Muscle layer of colon (tissue), 2 donors: ENCODE measurements around the gene SHC1.
"Not testable (repeated sequence)": the region's sequence is repeated elsewhere in the genome, so short reads cannot be mapped to it uniquely, and the experiment has no call there.

Experiments
- H3K27ac ChIP-seq: one replicate; pipeline ENCODE4 v1.7.0; 2013; ENCODE audit warnings: low read depth, mild to moderate bottlenecking, low read length, moderate library complexity
- H3K27me3 ChIP-seq, 2 donors: one replicate each; pipeline ENCODE4 v1.7.0; 2013; ENCODE audit warnings: low read length in 2 of 2, mild to moderate bottlenecking in 2 of 2; ENCODE audit not compliant: insufficient read depth in 2 of 2, control insufficient read depth in 1 of 2
- H3K36me3 ChIP-seq: one replicate; pipeline ENCODE4 v1.7.0; 2013; ENCODE audit warnings: mild to moderate bottlenecking, low read length; ENCODE audit not compliant: insufficient read depth
- H3K4me1 ChIP-seq: one replicate; pipeline ENCODE4 v1.7.0; 2013; ENCODE audit warnings: mild to moderate bottlenecking, low read length; ENCODE audit not compliant: insufficient read depth
- H3K4me3 ChIP-seq, 2 donors: one replicate each; pipeline ENCODE4 v1.7.0; 2013; ENCODE audit warnings: low read length in 2 of 2, low read depth in 1 of 2, mild to moderate bottlenecking in 1 of 2, moderate library complexity in 1 of 2
- H3K9ac ChIP-seq: one replicate; pipeline ENCODE4 v1.7.0; 2013; ENCODE audit warnings: low read length
- H3K9me3 ChIP-seq: one replicate; pipeline ENCODE4 v1.7.0; 2013; ENCODE audit warnings: mild to moderate bottlenecking, low read length
- donor health status: abdominal sarcoma.
- donor health status: Adenocarcinoma of cecum.

The SHC1 gene

DNA sequence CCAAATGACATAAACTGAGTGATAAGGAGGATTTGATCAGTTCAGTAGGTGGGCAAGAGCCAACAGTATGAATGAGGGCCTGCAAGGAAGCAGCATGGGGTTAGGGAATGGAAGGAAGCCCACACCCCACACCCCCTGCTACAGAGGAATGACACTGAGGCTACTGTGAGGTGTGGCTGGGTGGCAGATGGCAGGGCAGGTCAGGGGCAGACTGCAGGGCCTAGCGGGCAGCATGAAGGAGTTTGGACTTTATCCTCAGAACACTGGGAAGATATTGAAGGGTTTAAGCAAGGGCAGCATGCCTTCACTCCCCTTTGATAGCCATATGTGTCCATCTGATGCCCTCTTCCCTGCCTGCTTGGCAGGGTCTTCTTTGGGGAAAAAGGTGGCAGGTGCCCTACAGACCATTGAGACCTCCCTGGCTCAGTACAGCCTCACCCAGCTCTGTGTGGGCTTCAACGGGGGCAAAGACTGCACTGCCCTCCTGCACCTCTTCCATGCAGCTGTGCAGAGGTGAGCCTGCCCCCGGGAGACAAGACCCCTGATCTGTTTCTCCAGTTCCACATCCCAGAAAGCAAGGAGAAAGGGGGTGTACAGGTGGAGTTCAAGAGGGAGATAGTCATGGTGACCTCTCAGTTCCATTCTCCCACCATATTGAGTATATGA, 18.8 kb upstream of the SHC1 start:
- H3K27me3 ChIP-seq: no peaks in the 10 kb centered on the region
- H3K9me3 ChIP-seq: no peaks in the 10 kb centered on the region
- peaks cover 29% of the 10 kb centered on the region for H3K36me3 ChIP-seq
- no peaks in the 10 kb centered on the region for H3K4me1 ChIP-seq
- H3K4me3 ChIP-seq: no peak overlapping the region
- no peak overlapping the region for H3K27ac ChIP-seq
- no peak overlapping the region for H3K9ac ChIP-seq

DNA sequence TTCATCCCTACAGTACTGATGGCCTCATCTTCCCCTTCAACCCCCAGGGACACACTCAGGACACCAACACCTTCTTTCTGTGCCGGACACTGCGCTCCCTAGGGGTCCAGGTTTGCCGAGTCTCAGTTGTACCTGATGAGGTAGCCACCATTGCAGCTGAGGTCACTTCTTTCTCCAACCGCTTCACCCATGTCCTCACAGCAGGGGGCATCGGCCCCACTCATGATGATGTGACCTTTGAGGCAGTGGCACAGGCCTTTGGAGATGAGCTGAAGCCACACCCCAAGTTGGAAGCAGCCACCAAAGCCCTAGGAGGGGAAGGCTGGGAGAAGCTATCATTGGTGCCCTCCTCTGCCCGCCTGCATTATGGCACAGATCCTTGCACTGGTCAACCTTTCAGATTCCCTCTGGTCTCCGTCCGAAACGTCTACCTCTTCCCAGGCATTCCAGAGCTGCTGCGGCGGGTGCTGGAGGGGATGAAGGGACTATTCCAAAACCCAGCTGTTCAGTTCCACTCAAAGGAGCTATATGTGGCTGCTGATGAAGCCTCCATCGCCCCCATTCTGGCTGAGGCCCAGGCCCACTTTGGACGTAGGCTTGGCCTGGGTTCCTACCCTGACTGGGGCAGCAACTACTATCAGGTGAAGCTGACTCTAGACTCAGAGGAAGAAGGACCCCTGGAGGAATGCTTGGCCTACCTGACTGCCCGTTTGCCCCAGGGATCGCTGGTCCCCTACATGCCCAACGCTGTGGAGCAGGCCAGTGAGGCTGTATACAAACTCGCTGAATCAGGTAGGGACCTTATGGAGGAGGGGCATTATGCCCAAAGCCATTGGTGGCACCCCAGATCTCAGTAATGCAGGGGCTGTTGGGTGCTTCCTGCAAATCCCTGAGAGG, 17.8 kb upstream of the SHC1 start:
- peaks cover 7% of the 10 kb centered on the region for H3K4me1 ChIP-seq
- peaks cover 29% of the 10 kb centered on the region for H3K36me3 ChIP-seq

DNA sequence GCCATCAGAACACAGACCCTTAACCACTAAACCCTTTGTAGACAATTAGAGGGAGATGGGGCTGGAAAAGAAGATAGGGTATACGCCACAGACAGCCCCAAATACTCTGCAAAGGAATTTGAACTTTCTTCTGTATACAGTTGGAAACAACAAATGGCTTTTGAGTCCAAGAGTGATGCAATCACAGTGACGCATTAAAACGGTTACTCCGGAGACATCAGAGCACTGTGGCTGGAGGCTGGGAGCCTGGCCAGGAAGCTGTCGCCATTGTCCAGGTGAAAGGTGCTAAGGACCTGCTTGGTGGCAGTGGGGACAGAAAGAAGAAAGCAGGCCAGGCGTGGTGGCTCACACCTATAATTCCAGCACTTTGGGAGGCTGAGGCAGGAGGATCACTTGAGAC, 16.8 kb upstream of the SHC1 start:
- peaks cover 11% of the 10 kb centered on the region for H3K4me1 ChIP-seq
- H3K27me3 ChIP-seq: no peaks in the 10 kb centered on the region
- no peak overlapping the region for H3K4me3 ChIP-seq
- peaks cover 29% of the 10 kb centered on the region for H3K36me3 ChIP-seq
- no peak overlapping the region for H3K27ac ChIP-seq
- H3K9ac ChIP-seq: no peak overlapping the region
- H3K9me3 ChIP-seq: no peaks in the 10 kb centered on the region

More for the DNA sequence above, 17.8 kb upstream of the SHC1 start:
- Histone ChIP-seq H3K27ac (no peak overlapping the region), H3K27me3 (no peaks in the 10 kb centered on the region), H3K9ac (no peak overlapping the region), H3K4me3 (no peak overlapping the region), H3K9me3 (no peaks in the 10 kb centered on the region)

DNA sequence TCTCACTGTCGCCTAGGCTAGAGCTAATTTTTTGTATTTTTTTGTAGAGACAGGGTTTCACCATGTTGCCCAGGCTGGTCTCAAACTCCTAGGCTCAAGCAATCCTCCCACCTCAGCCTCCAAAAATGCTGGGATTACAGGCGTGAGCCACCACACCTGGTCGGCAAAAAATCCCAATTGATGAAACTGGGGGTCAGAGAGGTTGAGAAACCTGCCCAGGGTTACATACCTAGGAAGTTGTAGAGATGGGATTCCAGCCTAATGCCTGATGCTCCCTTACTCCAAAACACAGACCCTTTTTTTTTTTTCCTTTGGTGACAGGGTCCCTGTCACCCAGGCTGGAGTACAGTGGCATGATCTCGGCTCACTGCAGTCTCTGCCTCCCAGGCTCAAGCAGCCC, 16.2 kb upstream of the SHC1 start:
- H3K9me3 ChIP-seq, H3K27ac ChIP-seq, H3K9ac ChIP-seq, H3K4me3 ChIP-seq, H3K27me3 ChIP-seq: not testable (repeated sequence)
- peaks cover 13% of the 10 kb centered on the region for H3K4me1 ChIP-seq
- peaks cover 29% of the 10 kb centered on the region for H3K36me3 ChIP-seq

DNA sequence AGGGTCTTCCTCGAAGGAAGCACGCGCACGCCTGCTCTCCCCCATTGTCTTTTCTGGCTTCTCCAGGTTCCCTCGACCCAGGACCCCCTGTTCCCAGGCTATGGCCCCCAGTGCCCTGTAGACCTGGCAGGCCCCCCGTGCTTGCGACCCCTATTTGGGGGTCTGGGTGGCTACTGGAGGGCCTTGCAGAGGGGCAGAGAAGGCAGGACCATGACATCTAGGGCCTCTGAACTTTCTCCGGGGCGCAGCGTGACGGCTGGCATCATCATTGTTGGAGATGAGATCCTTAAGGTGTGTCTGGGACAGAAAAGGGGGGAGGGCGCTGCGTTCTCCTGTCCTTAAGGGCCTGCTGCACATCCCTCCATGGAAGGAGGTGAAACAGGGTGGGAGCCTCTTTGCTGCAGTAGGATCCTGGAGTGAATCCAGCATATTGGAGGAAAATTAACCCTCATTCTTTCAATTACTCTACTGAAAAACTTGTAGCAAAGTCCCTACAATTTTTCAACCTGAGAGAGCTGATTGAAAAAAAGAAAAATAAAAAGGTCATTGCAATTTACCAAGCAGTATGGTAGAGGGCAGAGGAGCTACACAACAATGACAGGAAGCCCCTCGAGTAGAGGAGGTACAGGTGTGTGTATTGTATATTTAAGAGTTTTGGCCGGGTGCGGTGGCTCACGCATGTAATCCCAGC, 13.4 kb upstream of the SHC1 start:
- Histone ChIP-seq H3K27me3 (no peaks in the 10 kb centered on the region), H3K36me3 (peaks cover 13% of the 10 kb centered on the region), H3K9me3 (no peaks in the 10 kb centered on the region), H3K4me3 (peak overlapping the region; percentile 67 to 82), H3K9ac (peak overlapping the region; percentile 74), H3K4me1 (peaks cover 13% of the 10 kb centered on the region), H3K27ac (peak overlapping the region; percentile 74)

DNA sequence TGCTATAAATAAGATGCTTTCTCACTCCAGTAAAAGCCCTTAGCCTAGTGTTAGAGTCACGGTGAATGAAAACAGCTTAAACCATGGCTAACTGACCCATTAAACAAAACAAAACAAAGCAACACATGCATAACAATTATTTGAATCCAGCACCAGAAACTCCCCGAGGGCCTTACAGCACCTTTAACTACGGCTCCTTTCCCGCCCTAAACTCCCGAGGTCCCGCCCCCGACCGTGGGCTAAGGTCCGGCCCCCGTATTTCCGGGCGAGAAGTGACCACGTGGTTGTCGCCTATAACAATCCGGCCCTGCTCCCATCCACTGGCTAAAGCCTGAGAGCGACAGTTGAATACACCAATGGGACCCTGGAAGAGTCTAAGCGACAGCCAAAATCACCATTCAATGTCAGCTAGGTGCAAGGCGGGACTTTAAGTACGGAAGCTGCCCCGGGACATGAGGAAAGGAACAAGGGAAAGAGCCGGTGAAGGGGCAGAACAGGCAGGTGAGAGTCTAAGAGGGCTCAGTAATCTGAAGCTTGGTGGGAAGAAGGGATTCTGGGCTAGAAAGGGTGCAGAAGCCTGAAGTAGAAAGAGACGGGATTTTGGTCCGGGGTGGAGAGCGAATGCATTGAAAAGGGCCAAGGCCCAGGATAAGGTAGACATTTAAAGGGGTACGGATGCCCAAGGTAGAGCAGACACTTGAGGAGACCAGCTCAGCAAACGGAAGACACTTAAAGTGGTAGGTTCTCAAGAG, 12.5 kb upstream of the SHC1 start, which contains the start of gene FLAD1:
FLAD1 (plus strand) TSS at position 448 of the 752 bp plus-strand sequence. CDS start 351 bp downstream, outside the sequence.
- Histone ChIP-seq H3K27ac (peak within 1 kb of the TSS; percentile 74), H3K4me1 (peaks cover 13% of the 10 kb centered on the region), H3K27me3 (no peaks in the 10 kb centered on the region), H3K4me3 (peak within 1 kb of the TSS; percentile 67 to 82), H3K9me3 (no peaks in the 10 kb centered on the region), H3K36me3 (peaks cover 4% of the 10 kb centered on the region), H3K9ac (peak within 1 kb of the TSS; percentile 74)

DNA sequence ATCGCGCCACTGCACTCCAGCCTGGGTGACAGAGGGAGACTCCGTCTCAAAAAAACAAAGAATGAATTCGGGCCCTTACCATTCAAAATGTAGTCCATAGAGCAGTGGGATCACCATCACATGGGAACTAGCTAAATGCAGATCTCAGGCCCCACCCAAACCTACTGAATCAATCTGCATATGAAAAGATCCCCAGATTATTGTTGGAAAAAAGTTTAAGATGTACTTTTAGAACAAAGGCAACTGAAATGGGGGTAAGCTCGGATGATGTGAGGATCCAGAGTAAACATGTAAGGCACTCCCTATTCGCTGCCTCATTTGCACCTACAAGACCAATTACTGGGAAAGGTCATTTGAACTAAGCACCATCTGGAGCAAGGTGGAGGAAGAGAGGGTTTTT, 11.8 kb upstream of the SHC1 start:
- Histone ChIP-seq H3K4me1 (peaks cover 13% of the 10 kb centered on the region), H3K9me3 (no peaks in the 10 kb centered on the region), H3K36me3 (no peaks in the 10 kb centered on the region), H3K27me3 (no peaks in the 10 kb centered on the region), H3K27ac (peak overlapping the region; percentile 63), H3K4me3 (peak overlapping the region; percentile 34 to 82), H3K9ac (peak overlapping the region; percentile 9)

DNA sequence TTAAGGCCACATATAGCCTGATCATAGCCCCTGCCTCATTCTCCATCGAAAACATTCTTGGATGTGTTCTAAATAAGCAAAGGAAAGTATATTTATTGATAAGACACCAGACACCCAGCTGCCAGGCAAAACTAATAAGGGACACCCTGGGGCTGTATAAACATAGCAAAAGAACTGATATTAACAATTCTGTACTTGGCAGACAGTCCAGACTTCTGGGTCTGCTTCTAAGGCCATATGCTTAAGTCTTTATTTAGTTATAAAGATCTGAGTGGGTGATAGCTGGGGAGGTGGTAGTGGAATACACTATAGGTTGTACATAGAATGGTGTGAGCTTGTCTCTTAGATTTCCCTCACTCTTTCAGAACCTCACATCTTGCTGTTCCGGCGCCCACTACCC, 7.8 kb upstream of the SHC1 start:
- no peak overlapping the region for H3K27ac ChIP-seq
- H3K4me3 ChIP-seq: no peak overlapping the region
- no peak overlapping the region for H3K9ac ChIP-seq
- no peaks in the 10 kb centered on the region for H3K36me3 ChIP-seq
- no peaks in the 10 kb centered on the region for H3K27me3 ChIP-seq
- no peaks in the 10 kb centered on the region for H3K9me3 ChIP-seq
- peaks cover 14% of the 10 kb centered on the region for H3K4me1 ChIP-seq

DNA sequence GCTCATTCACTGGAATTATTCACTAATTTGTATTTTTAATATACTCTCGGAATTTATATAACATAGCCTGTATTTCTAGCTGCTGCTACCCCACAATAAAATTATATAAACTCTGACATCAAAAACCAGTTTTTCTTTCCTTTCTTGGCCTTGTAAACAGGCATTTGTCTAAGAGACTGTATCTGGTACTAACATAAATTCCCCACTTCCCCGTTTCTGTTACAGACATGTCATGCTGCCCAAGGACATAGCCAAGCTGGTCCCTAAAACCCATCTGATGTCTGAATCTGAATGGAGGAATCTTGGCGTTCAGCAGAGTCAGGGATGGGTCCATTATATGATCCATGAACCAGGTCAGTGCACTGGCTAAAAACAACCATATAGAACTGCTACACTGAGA, 7.2 kb upstream of the SHC1 start:
- H3K4me3 ChIP-seq, H3K9me3 ChIP-seq, H3K27me3 ChIP-seq, H3K36me3 ChIP-seq, H3K9ac ChIP-seq, H3K27ac ChIP-seq: not testable (repeated sequence)
- H3K4me1 ChIP-seq: peaks cover 20% of the 10 kb centered on the region

DNA sequence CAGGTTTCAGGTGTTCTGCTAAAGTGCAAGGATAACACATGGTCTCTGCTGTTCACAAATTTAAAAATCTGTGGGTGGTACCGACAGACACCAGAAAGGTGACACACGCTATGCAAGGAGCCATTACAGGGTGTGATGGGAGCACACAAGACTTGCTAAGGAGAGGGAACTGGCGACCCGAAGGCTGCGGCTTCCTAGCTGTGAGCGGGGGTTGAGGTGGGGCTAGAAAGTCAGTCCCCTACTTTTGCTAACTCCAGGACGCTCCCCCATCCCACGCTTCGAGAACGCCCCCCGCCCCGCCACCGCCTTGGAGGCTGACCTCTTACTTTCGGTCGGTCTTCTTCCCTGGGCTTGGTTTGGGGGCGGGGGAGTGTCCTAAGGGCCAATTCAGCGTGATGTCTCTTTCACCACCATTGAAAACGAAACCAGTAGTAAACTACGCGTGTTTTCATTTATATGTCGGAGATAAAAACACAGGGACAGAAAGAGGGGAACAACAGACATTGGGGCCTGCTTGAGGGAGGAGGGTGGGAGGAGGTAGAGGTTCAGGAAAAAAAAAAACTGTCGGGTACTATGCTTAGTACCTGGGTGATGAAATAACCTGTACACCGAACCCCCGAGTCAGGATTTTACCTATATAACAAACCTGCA, 5.0 kb upstream of the SHC1 start:
- peak overlapping the region; percentile 96 for H3K9ac ChIP-seq
- H3K27me3 ChIP-seq: no peaks in the 10 kb centered on the region
- H3K4me1 ChIP-seq: peaks cover 33% of the 10 kb centered on the region
- H3K4me3 ChIP-seq: peak overlapping the region; percentile 34 to 90
- H3K9me3 ChIP-seq: no peaks in the 10 kb centered on the region
- H3K27ac ChIP-seq: peak overlapping the region; percentile 89
- H3K36me3 ChIP-seq: no peaks in the 10 kb centered on the region
